ENCODE results near the gene PIK3AP1. TPM values are rescaled to one million over a fixed set of nuclear protein-coding genes. Genes with fewer than 3 reads are reported as not detected.

PIK3AP1 gene
- total RNA-seq, 2 donors from 2014 or later, result 1.3 to 5.2 TPM

- no peaks in the 10 kb centered on the region for H3K9me3 ChIP-seq (ENCODE audit: control insufficient read depth, low read length)
- no peak overlapping the region for H3K9ac ChIP-seq (ENCODE audit: extremely low read depth, low read length, poor library complexity, severe bottlenecking)
- H3K4me1 Mint-ChIP-seq, result peaks cover 18% of the 10 kb centered on the region
- 86% methylated on average over 5 of the region's 8 CpGs; no CpG with 5 or more reads in 1 of the 2 experiments for WGBS, 2 experiments (ENCODE audit: insufficient coverage in 1 of 2, insufficient read length in 1 of 2)
- no peak for TF ChIP-seq CTCF (conservative IDR thresholded peaks at IDR 0.05)
- H3K36me3 ChIP-seq (ENCODE audit: control insufficient read depth, insufficient read depth, low read length), result no peaks in the 10 kb centered on the region
- peaks cover 8% of the 10 kb centered on the region for H3K9me3 Mint-ChIP-seq
- no peak overlapping the region for H3K4me3 Mint-ChIP-seq
- no peak for DNase-seq
- peaks cover 37% of the 10 kb centered on the region for H3K36me3 Mint-ChIP-seq (ENCODE audit: low read depth)
- H3K4me1 ChIP-seq (ENCODE audit: control insufficient read depth, insufficient read depth, low read length), result no peaks in the 10 kb centered on the region
- H3K27me3 Mint-ChIP-seq (ENCODE audit: insufficient read depth), result no peaks in the 10 kb centered on the region
- no peak overlapping the region for H3K4me3 ChIP-seq (ENCODE audit: low read length)
- no peak overlapping the region for H3K27ac Mint-ChIP-seq
- H3K27ac ChIP-seq (ENCODE audit: low read depth, low read length), result no peak overlapping the region
- peaks cover 25% of the 10 kb centered on the region for H3K27me3 ChIP-seq (ENCODE audit: control insufficient read depth, insufficient read depth, low read length, poor library complexity, severe bottlenecking)
Observed at GRCh38 chr10:96651998-96652431, 68.3 kb downstream of the PIK3AP1 start.

- no peak overlapping the region for H3K4me3 ChIP-seq (ENCODE audit: low read length)
- Mint-ChIP-seq H3K27ac (no peak overlapping the region), H3K27me3 (ENCODE audit: insufficient read depth) (no peaks in the 10 kb centered on the region), H3K4me3 (no peak overlapping the region), H3K9me3 (peaks cover 5% of the 10 kb centered on the region), H3K4me1 (peaks cover 24% of the 10 kb centered on the region), H3K36me3 (ENCODE audit: low read depth) (peaks cover 38% of the 10 kb centered on the region)
- no peaks in the 10 kb centered on the region for H3K36me3 ChIP-seq (ENCODE audit: control insufficient read depth, insufficient read depth, low read length)
- no peak for TF ChIP-seq CTCF (conservative IDR thresholded peaks at IDR 0.05)
- no peaks in the 10 kb centered on the region for H3K4me1 ChIP-seq (ENCODE audit: control insufficient read depth, insufficient read depth, low read length)
- no peaks in the 10 kb centered on the region for H3K9me3 ChIP-seq (ENCODE audit: control insufficient read depth, low read length)
- H3K27ac ChIP-seq (ENCODE audit: low read depth, low read length), result no peak overlapping the region
- 87 to 94% methylated on average over 5 to 7 of the region's 7 CpGs for WGBS, 2 experiments (ENCODE audit: insufficient coverage in 1 of 2, insufficient read length in 1 of 2)
- H3K27me3 ChIP-seq (ENCODE audit: control insufficient read depth, insufficient read depth, low read length, poor library complexity, severe bottlenecking), result peaks cover 25% of the 10 kb centered on the region
- no peak for DNase-seq
- H3K9ac ChIP-seq (ENCODE audit: extremely low read depth, low read length, poor library complexity, severe bottlenecking), result no peak overlapping the region
Observed at GRCh38 chr10:96650958-96651357, 69.4 kb downstream of the PIK3AP1 start.

- H3K9me3 Mint-ChIP-seq, result no peaks in the 10 kb centered on the region
- no peak for DNase-seq
Observed at GRCh38 chr10:96648297-96648696, 72.0 kb downstream of the PIK3AP1 start.

More at GRCh38 chr10:96648297-96648696, 72.0 kb downstream of the PIK3AP1 start:
- H3K4me3 ChIP-seq (ENCODE audit: low read length), result no peak overlapping the region
- no peaks in the 10 kb centered on the region for H3K9me3 ChIP-seq (ENCODE audit: control insufficient read depth, low read length)
- Mint-ChIP-seq H3K27ac (no peak overlapping the region), H3K4me1 (peaks cover 24% of the 10 kb centered on the region), H3K36me3 (ENCODE audit: low read depth) (peaks cover 38% of the 10 kb centered on the region), H3K4me3 (no peak overlapping the region), H3K27me3 (ENCODE audit: insufficient read depth) (no peaks in the 10 kb centered on the region)
- H3K4me1 ChIP-seq (ENCODE audit: control insufficient read depth, insufficient read depth, low read length), result no peaks in the 10 kb centered on the region
- TF ChIP-seq CTCF (conservative IDR thresholded peaks at IDR 0.05), result no peak
- peaks cover 25% of the 10 kb centered on the region for H3K27me3 ChIP-seq (ENCODE audit: control insufficient read depth, insufficient read depth, low read length, poor library complexity, severe bottlenecking)
- H3K27ac ChIP-seq (ENCODE audit: low read depth, low read length), result no peak overlapping the region
- 86 to 95% methylated on average over 3 to 6 of the region's 6 CpGs for WGBS, 2 experiments (ENCODE audit: insufficient coverage in 1 of 2, insufficient read length in 1 of 2)
- no peaks in the 10 kb centered on the region for H3K36me3 ChIP-seq (ENCODE audit: control insufficient read depth, insufficient read depth, low read length)
- no peak overlapping the region for H3K9ac ChIP-seq (ENCODE audit: extremely low read depth, low read length, poor library complexity, severe bottlenecking)

Measured in endodermal cell (in vitro differentiated cells).